NK-92 treated with Interleukin-12 subunit alpha and Interleukin-12 subunit beta, amount 100 ng/mL, for 24 hours (cell line): ENCODE data around the gene KCNJ18.
"Not testable (repeated sequence)": the region's sequence is repeated elsewhere in the genome, so short reads cannot be mapped to it uniquely, and the experiment has no call there.

Experiments
- DNase-seq: peaks from one replicate; lab custom pipeline; 2025; lab: John Stamatoyannopoulos, UW

The KCNJ18 gene

DNA sequence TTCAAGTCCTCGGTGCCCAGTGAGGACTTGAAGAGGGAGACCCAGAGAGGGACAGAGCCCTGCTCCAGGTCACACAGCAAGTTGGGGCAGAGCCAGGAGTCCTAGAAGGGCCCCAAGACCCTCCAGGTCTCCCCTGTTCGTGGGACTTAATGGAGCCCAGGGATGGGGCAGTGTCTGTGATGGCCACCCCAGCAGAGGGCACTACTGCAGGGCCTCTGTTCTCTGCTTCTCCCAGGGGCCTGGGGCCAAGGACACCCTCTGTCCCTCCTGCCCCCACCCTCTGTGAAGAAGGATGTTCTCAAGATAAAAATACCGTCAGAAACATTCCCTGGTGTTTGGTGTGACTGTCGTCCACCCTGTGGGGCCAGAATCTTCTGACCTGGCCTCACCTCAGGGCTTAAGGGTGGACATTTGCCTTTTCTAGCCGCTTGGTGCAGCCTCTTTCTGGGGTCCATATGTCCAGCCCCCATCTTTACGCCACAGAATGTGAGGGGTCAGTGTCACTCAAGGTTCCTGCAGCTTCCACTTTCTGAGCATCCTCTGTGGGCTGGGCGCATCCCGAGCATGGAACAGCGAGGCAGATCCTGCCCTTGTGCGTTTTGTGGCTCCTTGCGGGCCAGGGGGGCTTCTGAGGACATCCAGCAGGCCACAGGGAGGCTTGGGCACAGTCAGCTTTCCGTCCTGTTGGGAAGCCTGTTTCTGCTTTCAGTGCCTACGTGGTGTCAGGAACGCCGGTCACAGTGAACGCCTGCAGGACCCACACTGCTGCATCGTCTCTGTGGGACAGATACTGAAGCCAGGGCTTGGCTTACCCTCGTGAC lies at the start of gene KCNJ18:
Gene KCNJ18 (plus strand): TSS at position 641 of the 821 bp plus-strand sequence. CDS start 10,264 bp downstream, outside the sequence.
- not testable (repeated sequence) for DNase-seq

DNA sequence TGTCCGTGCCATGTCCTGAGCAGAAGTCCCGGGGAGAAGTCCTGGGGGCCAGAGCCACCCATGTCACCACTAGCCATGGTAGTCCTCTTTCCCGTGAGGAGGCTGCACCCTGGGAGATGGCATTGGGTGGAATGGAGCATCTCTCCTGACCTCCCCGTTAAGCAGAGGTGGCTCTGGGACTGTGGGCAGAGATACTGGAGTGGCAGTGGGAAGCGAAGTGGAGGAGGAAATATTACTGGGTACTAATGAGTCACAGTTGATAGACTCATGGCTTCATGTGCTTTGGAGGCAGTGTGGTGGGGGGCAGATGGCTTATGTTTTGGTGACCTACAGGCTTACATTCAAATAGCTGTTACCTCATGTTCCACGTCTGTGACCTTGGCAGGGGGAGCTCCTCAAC lies 44.2 kb upstream of the KCNJ18 start:
- DNase-seq, result not testable (repeated sequence)

DNA sequence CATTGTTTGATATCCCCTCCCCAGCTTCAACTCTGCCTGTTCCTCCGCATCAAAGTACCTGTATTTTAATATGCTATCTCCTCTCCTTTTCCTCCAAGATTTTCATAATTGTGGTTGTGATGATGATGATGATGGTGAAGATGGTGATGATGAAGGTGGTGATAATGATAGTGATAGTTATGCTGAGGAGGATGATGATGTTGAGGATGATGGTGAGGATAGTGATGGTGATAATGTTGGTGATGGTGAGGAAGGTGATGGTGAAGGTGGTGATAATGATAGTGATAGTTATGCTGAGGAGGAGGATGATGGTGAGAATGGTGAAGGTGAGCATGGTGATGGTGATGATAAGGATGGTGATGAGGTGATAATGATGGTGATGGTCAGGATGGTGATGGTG lies 42.3 kb upstream of the KCNJ18 start:
- DNase-seq, result not testable (repeated sequence)

DNA sequence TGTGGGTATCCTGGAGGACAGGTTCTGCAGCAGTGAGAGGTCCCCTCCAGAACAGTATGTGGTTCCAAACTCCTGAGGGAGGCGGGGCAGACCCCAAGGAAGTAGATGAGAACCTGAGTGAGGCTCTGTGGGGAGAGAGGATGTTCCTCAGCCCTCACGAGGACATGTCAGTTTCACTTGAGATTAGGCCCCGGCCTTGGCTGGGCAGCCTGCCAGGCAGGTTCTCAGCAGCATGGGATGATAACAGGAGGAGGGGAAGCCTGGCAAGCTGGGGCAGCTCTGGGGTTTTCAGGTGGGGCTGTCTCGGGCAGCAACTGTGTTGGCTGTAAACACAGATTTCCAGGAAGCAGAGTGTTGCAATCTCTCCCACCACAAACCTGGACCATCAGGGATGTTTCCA lies 40.3 kb upstream of the KCNJ18 start:
- not testable (repeated sequence) for DNase-seq

DNA sequence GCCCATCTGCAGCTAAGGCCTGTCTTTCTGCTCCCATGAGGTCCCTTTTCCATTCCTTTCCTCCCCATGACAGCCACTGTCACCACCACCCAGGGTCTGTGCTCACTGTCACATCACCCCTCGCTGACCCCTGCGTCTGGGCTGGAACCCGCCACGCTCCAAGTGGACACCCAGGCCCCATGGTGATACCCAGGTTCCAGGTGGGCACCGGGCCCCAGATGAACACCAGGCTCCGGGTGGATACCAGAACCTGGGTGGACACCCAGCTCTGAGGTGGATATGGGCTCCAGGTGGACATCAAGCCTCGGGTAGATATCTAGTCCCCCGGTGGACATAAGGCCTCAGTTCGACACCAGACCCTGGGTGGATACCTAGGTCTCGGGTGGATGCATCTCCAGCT lies 39.1 kb upstream of the KCNJ18 start:
- not testable (repeated sequence) for DNase-seq

DNA sequence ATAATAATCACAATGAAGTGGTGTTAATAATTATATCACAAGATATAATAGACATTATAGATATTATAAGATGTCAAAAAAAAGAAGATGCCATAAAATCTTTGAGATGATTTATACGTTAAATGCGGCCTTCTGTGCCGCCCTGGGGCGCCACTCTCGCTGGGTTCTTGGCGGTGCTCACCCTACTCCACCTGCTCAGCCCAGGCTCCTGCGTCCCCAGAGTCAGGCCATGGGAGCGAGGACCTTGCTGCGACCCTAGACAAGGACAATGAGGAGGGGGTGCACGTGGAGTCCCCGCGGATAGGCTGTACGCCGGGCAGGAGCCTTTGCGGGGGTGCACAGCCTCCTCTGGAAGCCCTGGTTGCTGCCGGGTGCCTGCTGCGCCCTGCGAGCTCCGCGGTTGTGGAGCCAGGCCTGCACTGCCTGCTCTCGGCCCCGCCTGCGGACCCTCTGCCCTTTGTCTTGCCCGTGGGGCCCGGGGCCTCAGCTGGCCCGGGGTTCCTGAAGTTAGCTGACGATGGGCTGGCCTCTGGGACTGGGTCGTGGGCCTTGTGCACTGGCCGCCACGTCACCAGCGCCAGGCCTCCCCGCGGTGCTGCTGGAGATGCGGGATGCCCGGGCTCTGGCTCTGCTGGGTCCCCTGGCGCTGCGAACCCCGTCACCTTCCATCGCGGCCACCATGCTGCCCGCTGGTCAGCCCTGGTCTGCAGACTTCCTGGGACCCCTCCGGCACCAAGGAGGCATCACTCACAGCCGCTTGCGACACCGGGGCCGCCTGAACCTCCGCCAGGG lies 35.6 kb upstream of the KCNJ18 start:
- DNase-seq, result not testable (repeated sequence)

DNA sequence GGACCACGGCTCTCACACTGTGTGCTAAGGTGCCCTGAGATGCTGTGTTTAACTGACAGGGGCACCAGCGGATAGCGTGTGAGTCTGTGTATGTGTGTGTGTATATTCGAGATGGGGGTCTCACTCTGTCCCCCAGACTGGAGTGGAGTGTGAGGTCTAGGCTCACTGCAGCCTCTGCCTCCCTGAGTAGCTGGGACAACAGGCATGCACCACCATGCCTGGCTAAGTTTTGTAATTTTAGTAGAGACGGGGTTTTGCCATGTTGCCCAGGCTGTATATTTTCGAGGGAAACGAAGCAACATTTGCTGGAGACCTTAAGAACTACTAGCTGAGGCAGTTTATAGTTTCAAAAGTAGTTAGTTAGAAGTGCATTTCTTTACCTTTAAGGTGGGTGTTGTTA lies 32.7 kb upstream of the KCNJ18 start:
- not testable (repeated sequence) for DNase-seq

DNA sequence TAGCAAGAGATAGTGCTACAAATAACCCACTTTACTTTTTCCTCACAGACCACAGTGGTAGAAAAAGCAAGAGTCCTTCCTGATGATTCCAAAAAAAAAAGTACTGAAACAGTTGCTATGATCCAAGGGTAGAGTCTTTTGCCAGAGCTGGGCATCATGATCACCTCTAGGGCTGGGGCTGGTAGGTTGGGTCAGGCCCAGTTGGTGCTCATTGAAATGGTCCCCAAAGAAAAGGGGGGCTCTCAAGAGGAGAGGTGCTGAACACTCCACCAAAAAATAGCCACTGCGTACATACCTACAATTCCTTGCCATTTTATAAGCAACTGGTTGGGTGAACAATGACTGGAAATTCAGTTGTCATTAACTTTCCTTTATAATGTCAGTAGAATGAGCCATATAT lies 30.9 kb upstream of the KCNJ18 start:
- not testable (repeated sequence) for DNase-seq

DNA sequence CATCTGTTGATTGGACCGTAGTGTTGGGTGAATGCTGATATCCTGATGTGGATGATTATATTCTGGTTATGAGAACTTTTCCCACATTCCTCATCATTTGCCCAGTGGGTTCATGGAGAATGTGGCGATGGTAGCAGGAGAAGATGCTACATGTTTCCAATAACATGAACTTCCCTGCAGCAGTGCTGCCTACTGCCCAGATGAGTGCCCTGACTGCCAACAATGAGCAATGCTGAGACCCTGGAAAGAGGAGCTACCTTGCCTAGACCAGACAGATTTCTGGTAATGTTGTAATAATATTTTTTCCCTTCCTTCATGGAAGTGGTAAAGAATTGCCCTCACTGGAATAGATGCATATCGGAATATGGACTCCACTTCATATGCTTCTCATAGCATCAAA lies 29.2 kb upstream of the KCNJ18 start:
- DNase-seq, result not testable (repeated sequence)

DNA sequence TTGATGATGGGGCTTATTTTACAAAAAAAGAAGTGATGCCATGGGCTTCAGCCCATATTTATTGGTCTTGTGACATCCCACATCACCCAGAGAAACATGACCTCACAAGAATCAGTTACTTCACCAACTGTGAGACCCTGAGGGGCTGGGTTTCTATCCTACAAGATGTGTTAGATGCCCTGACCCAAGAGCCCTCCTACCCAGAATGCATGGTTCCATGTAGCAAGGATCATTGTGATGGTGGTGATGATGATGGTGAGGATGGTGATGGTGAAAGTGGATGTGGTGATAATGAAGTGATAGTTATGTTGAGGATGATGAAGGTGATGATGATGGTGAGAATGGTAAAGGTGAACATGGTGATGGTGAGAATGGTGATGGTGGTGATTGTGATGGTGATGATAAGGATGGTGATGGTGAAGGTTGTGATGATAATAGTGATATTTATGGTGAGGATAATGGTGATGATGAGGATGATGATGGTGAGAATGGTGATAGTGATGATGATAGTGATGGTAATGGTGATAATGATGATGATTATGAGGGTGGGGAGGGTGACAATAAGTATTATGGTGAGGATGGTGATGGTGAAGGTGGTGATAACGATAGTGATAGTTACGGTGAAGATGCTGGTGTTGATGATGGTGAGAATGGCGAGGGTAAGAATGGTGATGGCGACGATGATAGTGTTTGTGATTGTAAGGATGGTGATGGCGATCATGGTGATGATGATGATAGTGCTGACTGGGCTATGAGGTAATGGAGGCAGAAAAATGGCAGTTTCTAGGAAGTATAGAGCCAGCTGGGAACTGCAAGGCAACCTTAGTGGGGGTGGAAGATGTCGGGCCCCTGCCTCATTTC lies 28.5 kb upstream of the KCNJ18 start:
- DNase-seq, result not testable (repeated sequence)

DNA sequence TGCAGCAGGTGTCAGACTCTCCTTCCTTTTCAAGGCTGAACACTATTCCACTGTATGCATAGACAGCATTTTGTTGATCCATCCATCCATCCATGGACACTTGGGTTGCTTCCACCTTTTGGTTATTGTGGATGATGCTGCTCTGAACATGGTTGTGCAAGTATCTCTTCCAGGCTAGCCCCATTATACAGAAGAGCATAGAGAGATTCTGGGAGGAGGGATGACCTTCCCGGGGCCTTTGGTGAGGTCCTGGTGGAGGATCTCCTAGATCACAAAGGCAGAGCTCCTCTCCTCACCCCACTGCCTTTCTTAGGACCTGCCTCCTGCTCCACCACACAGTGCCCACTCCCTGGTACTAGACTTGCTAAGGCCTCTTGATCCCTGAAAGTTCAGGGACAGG lies 27.2 kb upstream of the KCNJ18 start:
- DNase-seq, result not testable (repeated sequence)

DNA sequence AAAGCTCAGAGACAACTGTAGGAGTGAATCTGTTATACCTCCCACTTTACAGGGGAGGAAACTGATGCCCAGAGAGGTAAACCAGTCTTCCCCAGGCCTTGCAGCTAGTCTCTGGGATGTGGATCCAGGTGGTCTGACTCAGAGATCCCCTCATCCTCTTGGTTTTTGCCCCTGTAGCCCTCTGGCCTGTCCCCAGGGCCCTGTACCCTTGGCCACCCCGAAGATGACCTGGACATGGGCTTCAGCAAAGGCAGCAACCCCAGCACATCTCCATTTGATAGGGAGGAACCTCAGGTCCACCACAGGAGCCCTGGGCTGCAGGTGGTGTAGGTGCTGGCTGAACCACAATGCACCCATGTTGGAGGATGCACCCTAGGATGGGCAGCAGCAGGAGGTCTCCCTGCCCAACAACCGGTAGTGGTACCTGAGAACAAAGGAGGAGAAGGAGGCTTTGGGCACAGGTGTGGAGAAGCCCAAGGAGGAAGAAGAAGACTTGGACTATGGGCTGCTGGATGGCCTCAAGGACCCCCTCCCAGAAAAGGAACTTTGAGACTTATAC lies 26.3 kb upstream of the KCNJ18 start:
- not testable (repeated sequence) for DNase-seq

DNA sequence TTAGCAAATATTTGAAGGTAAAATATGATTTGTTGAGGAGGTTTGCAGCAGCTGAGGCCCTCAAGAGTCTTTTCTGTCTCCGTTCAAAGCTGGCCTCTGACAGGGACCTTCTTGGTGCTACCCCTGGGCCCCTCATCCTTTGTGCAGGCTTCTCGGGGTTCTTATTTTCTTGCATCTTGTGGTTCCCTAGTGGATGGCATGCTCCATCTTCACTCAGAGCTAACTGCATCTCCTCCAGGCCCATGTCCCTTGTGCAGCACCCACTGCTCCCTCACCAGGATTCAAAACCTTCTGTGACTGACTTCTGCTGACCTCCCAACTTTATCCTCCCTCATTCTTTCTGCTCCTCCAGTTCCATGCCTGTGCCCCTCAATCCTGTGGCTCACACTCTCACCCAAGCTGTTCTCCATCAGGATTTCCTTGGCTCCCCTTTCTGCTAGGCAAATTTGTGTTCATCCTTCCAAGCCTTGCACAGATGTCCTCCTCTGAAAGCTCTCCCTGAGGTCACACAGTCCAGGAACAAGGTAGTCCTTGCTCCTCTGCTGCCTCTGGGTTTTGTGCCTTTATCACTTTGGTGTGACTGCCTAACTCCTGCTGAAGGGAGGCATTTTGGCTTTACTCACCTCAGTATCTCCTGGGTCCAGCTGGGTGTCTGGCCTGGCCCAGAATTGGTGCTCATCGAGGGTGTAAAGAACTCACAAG lies 25.5 kb upstream of the KCNJ18 start:
- not testable (repeated sequence) for DNase-seq

DNA sequence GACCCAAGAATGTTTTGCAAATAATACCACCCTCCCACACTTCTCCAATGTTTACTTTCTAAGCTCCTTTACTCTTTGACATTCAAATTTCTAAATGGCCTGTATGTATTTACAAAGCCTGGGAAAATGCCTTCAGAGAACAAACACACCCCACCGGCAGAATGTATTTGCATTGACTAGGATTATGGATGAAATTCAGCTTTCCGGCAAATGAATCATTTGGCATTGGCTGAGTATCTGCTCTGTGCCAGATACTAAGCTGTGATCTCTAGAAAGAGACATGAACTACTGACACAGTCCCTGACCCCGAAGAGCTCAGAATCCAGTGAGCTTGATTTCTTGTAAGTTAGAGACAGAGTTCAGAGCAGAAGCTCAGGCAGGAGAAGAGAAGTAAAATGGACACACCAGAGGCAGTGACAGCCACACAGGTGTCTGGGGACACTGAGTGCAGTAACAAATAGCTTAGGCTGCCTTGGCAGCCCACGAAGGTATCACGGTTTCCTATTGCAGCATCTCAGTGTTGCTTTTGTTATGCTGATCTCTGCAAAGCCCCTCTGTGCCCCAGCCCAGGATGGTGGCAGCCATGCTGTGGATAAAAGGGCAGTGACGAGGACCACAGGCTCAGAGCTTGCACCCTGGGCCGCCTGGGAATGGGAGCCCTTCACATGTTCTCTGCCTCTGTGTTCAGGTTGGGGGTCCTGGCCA lies 24.8 kb upstream of the KCNJ18 start:
- DNase-seq, result not testable (repeated sequence)

DNA sequence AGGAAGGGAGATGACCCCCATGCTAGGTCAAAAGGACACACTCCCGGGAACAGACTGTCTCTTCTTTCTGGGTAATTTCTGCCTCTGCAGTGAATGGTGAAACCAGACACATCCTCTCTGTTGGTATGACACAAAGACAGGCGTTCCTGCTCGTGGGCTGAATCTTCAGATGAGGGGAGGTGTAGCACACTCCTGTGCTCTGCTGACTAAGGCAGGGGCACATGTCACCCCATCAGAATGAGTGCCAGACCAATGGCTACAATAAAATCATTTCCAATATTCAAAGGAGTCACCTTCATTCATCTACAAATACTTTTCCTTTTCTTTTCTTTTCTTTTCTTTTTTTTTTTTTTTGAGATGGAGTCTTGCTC lies 24.2 kb upstream of the KCNJ18 start:
- DNase-seq, result not testable (repeated sequence)

DNA sequence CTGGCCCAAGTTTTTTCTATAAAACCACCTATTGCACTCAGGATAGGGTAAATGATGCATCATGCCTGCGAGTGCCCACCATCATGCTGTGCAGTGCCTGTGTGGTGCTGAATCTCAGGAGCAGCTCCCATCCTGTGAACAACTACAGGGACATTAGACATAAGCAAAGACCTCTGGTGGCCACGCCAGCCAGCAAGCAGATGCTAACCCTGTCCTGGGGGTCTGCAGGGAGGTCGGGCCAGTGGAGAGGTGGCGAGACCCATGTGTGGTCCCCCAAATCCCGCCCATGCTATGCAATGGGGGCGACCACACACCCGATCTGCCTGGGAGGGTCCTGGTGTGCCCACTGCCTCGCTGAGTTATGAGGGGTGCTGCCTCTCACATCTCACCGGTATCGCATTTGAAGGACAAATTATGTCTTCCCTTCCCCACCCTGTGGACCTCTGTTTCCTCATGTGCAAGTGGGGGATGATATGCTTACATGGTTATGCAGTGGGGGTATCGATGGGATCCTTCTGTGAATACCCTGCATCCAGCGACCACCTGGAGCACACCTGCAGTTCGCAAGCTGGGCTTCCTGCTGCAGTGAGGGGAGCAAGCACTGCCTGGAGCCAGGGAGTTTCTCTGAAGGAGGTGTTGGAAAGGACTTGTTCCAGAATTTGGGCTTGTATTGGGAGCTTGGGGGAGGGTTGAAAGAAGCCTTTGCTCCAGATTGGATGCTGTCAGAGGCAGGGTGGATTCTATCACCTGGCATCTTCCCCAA lies 23.4 kb upstream of the KCNJ18 start:
- DNase-seq, result not testable (repeated sequence)

DNA sequence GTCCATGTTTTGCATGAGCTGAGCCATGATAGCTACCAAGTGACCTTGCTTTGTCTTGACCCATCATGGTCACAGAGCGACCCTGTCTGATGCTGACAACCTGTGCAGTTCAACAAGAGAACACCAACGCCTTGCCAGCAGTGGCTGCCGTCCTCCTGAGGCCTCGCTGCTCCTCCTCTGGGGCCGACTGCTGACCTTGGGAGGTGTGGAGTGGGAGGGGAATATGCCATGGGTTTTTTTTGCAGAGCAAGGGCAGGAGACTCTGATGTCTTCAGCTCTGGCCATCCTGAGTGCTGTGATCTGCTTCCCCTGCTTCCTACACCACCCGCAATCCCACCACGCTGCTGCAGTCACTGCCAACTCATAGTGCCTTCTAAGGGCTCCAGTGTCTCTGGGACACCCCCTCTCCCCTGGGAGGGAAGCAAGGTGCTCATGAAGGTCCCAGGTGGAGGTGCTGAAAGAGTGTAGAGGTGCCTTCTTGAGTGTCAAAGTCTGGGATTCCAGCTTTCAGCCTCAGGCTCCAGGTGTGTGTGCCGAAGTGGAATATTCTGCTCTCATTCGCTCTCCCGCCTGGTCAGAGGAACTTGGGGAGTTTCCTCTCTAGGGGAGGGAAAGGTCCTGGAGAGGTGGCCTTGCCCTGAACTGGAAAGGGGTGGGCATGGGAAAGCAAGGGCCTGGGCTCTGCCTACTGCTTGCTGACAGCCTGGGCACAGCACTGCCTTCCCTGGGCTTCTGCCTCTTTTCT lies 22.5 kb upstream of the KCNJ18 start:
- DNase-seq, result not testable (repeated sequence)

DNA sequence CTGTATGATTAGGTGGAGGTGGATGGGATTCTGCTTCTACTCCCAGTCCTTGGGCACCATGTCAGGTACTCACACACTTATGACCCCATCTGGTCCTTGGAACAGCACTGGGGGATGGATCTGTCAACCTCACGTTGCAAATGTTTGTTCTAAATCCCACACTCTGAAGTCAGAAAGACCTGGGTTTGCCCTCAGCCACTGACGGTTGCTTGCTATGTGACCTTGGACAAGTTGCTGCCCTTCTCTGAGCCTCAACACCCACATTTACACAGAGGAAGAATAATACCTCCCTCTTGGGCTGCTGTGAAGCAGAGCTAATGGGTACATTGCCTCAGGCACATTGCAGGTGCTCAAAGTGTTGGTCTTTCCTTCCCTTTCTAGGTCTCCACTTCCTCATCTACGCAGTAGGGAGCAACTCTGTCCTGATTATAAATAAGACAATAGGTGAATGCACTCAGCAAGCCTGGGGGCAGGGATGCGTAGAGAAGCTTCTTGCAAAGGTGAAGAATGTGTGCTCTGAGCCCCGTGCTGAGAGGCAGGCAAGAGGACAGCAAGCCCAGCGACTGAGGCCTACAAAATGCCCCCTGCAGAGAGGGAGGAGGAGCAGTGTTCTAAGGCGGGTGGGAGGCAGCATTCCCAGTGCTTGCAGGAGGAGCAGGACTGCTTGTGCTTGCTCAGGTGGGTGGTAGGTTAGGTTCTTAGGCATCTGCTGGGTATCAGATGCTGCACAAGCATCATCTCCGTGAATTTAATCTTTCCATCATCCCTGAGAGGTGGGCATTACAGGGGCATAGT lies 21.8 kb upstream of the KCNJ18 start:
- not testable (repeated sequence) for DNase-seq
